NCI-H1694 treated with DMSO at 0.1 percent for 48 hours (cell line): ENCODE data around the gene GLYATL1.
A peak's percentile ranks its signal among the peaks of the same experiment; 100 is the strongest.

ENCODE experiments used
- DNase-seq: peaks from one replicate; lab custom pipeline; 2025; lab: John Stamatoyannopoulos, UW

GLYATL1 gene, protein sequence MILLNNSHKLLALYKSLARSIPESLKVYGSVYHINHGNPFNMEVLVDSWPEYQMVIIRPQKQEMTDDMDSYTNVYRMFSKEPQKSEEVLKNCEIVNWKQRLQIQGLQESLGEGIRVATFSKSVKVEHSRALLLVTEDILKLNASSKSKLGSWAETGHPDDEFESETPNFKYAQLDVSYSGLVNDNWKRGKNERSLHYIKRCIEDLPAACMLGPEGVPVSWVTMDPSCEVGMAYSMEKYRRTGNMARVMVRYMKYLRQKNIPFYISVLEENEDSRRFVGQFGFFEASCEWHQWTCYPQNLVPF

DNA sequence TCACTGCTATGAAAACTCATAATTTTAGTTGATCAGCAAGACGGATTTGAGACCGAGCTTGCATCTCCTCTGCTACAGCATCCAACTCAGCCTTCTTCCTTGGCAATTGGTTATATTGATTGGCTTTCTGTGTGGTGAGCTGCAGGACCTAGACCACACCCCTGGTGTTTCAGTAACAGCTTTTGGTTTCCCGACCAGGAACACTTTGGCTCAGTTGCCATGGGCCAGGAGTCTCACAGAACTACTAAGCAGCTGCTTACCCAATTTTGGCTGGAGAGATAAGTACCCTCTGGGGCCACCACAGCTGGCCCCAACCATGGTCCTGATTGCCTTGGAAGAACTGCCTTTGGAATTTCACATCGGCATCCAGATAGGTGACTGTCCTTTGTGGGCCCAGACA lies at the start of gene GLYATL1:
TSS of gene GLYATL1 (plus strand) at position 212 of the 400 bp plus-strand sequence. CDS start 7,600 bp downstream, outside the sequence.
- DNase-seq: no peak

GRCh38 chr11:58893899-58894298 lies 45.4 kb upstream of the GLYATL1 start:
- no peak for DNase-seq

DNA sequence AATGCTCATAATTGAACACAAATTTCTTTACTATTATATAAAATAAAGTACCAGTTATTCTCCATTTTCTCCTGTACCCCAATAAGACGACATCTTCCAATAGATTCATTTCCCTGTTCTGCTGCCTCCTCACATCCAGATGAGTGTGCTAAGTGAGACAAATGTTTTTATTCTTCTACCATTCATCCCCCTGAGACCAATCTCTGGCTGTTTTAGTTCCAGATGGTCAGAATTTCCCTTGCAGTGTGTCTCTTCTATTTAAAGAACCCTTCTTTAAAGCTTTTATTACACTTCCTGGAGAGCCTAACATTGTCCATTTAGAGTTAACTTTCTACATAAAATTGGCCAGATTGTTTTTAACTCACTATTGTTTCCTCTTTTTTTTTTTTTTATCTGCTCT lies 41.2 kb upstream of the GLYATL1 start:
- DNase-seq: no peak

GRCh38 chr11:58900479-58901420 lies 38.5 kb upstream of the GLYATL1 start:
- peak; percentile 5 for DNase-seq

GRCh38 chr11:58902881-58903280 lies 36.4 kb upstream of the GLYATL1 start:
- no peak for DNase-seq

DNA sequence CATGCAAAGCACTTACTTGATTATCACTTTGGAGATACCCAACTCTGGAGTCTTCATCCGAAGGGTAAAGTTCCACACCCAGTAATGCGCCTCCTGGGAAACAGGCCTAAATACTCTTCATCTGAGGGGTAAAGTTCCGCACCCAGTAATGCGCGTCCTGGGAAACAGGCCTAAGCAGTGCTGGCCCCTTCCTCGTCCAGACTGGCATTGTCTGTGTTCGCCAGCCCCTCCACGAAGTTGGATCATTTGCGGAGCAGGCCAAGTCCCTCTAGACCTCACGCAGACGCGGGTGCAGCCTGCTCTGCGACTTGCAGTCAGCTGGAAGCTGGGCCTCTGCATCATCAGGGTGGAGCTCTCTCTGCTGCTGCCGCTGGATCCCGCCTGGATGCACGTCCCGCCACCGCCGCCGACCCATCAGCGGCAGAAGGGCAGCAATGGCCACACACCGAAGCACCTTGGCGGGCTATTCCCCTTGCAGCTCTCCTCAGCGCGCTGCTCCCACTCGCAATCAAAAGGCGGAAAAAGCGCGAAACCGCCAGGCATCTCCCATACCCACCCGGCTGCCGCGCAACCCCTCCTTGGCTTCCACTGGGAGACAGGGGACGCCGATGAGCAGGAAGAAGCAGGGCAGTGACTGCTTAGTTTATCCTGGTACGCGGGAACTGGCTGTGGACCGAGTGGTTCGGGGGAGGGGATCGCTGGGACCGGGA lies 34.1 kb upstream of the GLYATL1 start:
- no peak for DNase-seq

DNA sequence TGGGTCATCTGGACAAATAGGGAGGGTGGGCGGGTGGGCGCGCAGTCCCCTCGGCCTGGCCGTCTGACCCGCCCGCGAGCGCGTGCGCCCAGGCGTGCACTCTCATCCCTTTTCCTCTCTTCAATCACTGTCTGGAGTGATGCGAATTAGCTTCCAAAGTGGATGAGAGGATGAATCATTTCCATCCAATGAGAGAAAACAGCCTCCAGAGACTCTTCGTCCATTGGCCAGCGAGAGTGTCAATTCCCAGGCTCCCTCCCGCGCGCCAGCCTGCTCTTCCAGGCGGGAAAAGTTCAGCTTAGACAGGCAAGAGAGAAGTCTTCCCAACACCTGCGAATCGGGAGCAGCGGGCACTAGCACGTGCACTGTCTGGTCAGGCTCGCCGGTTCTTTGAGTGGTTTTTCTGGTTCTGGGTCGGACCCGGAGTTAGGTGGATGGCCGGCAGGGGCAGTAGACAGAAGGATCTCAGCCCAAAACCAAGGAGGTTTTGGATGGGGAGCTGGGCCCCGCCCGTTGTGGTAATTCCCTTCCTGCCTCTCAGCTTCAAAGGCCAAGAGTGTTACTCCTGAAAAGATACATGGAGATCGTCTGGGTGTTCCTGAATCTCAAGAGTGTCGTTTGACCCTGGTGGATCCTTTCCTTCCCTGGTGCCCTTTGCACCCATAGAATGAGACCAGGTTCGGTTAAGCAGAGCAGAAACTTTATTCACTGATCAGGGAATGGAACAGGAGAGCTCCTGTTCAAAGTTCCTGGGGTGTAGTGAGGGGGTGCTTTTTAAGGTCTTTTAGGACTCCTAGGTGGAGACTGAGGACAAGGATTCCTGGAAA lies 33.4 kb upstream of the GLYATL1 start:
- DNase-seq: no peak

DNA sequence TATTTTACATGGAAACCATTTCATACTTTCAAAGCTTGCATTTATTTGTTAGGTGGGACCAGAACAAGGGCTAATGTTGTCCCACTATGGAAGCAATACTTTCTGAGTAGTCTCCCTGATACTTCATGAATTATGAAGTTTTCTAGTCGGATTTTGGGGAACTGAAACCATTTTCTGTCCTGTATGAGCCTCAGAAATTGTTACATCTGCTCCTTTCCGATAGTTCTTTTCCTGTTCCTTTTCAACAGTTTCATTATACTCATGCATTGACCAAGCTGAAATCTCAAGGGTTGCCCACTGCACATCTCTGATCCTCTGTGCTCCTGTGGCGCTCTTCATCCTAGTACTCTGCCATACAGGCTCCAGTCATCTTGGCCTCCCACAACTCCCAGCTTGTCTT lies 31.5 kb upstream of the GLYATL1 start:
- DNase-seq: no peak

GRCh38 chr11:58912124-58912523 lies 27.2 kb upstream of the GLYATL1 start:
- no peak for DNase-seq

DNA sequence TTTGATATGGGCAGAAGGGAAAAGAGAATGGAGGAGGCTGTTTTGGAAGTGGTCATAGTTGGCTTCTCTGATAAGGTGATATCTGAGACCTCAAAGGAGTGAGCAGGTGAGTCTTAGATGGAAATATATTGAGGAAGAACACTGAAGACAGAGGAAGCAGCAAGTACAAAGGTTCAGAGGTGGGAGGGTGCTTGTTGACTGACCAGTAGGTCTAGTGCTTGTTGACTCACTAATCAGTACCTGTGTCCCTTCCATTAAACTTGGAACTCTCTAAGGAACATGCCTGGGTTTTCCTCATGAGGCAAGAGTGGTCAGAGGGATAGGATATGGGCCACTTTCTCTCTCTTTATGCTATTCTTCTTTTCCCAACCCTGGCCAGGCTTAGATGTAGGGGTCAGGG lies 25.6 kb upstream of the GLYATL1 start:
- DNase-seq: no peak

- no peak for DNase-seq
These were observed 24.3 kb upstream of the GLYATL1 start for GRCh38 chr11:58914821-58915543.

- DNase-seq: no peak
These were observed 22.7 kb upstream of the GLYATL1 start for GRCh38 chr11:58916637-58917036.

GRCh38 chr11:58917159-58917783 lies 22.0 kb upstream of the GLYATL1 start:
- no peak for DNase-seq

GRCh38 chr11:58919561-58919960 lies 19.7 kb upstream of the GLYATL1 start:
- DNase-seq: no peak

DNA sequence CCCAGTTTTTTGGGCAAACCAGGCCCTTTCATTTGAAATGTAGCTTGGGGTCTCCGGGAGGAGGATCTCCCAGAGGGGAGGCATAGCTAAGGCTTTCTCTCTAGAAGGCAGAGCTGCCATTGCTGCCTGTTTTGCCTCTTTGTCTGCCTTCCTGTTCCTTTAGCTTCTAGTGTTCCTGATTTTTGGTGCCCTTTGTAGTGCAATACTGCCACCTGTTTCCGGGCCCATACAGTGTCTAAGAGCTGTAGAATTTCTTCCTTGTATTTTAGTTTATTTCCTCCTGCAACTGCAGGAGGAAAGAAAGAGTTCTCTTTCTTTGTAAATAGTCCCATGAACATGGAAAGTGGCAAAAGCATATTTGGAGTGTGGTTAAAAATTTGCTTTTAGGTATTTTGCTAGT lies 19.3 kb upstream of the GLYATL1 start:
- no peak for DNase-seq

GRCh38 chr11:58921778-58922390 lies 17.4 kb upstream of the GLYATL1 start:
- no peak for DNase-seq

DNA sequence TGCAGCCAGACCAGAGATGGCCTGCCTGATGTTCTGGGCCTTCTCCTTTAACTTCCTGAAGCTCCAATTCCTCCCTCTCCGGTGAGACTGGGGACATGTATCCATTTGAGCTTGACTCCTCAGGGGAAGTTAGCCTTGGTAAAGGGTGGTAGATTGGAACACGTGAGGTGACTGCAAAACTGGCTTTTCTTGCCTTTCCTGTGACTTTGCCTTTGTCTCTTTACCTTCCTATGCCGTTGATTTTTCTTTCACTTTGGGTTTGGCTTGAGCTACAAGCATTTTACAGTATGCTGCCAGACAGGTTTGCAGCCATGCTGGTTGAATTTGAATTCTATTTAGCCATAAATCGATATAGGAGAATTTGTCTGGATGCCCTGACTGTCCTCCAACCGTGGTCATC lies 16.8 kb upstream of the GLYATL1 start:
- DNase-seq: no peak

DNA sequence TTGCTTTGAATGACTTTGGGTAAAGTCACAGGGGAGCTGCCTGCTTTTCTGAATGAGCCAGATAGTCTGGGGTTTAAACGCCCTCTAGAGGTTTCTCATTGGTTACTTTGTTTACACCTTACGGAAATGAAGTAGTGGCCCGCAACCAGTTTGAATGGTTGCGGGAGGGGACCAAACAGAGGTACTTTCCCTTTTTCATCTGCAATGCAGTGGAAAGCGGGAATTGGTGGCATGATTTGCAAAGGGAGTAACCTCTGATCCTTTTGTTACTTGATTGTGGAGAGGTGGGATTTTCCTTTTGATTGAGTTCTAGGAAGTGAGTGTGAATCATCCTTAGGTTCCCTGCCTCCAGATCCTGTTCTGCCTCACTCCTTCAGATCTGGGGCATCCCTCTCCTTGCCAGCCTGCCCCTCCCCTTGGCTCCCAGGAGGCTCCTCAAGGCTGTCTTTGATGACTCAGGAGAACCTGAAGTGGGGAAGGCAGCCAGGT lies 15.9 kb upstream of the GLYATL1 start:
- no peak for DNase-seq

- no peak for DNase-seq
These were observed 15.1 kb upstream of the GLYATL1 start for GRCh38 chr11:58924230-58924629.

DNA sequence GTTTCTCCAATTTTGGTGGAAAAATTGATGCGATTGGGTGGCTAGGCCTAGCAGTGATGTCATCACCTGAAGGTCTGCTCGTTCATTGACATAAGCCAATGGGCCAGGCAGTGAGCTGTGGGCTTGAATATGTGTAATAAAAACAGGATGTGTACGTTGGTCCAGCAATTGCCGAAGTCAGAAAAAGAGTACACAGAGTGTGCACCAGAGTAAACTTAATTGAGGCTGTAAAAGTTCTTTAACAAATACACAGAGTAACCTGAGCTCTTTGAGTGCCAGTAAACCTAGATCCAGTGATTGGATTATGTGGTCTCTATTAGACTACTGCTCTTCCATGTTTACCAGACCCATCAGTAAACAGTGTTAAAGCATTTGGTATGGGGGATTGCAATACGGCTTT lies 13.0 kb upstream of the GLYATL1 start:
- no peak for DNase-seq
